ENCODE data around the gene BNIPL. TPM values are rescaled to one million over a fixed set of nuclear protein-coding genes. Genes with fewer than 3 reads are reported as not detected.
A peak's percentile ranks its signal among the peaks of the same experiment; 100 is the strongest.

The BNIPL gene
- total and polyA plus RNA-seq, 2 of the 8 experiments (the other 6 are each of a cell fraction or from before 2014, with no cell fraction given) = 2.4 to 3.3 TPM

DNA sequence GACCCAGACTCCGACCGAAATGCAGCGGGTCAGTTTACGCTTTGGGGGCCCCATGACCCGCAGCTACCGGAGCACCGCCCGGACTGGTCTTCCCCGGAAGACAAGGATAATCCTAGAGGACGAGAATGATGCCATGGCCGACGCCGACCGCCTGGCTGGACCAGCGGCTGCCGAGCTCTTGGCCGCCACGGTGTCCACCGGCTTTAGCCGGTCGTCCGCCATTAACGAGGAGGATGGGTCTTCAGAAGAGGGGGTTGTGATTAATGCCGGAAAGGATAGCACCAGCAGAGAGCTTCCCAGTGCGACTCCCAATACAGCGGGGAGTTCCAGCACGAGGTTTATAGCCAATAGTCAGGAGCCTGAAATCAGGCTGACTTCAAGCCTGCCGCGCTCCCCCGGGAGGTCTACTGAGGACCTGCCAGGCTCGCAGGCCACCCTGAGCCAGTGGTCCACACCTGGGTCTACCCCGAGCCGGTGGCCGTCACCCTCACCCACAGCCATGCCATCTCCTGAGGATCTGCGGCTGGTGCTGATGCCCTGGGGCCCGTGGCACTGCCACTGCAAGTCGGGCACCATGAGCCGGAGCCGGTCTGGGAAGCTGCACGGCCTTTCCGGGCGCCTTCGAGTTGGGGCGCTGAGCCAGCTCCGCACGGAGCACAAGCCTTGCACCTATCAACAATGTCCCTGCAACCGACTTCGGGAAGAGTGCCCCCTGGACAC lies 11.7 kb downstream of the BNIPL start (continued):
- peak; percentile 71 for TF ChIP-seq POLR2AphosphoS5 (IDR thresholded peaks at IDR 0.05; ENCODE audit: low read depth, low read length)
- TF ChIP-seq NRF1 (IDR thresholded peaks at IDR 0.05; ENCODE audit: low read depth, low read length) = no peak
- no peak for TF ChIP-seq SIX5 (IDR thresholded peaks at IDR 0.05; ENCODE audit: low read depth, low read length)
- no peak for TF ChIP-seq JUN (IDR thresholded peaks at IDR 0.05; ENCODE audit: low read depth, low read length)
- TF ChIP-seq CHD1 (IDR thresholded peaks at IDR 0.05; ENCODE audit: low read depth, low read length) = no peak
- TF ChIP-seq SP2 (IDR thresholded peaks at IDR 0.05; ENCODE audit: low read length) = no peak
- TF ChIP-seq SIRT6 (IDR thresholded peaks at IDR 0.05; ENCODE audit: low read length) = no peak
- TF ChIP-seq CBX5 (IDR thresholded peaks at IDR 0.05; ENCODE audit: low read depth, low read length) = no peak
- 0 out of 4 replicates have a peak, but pooled peaks of 1 of the 2 experiments have one; percentile 40 for TF ChIP-seq HDAC2 (IDR thresholded peaks at IDR 0.05; ENCODE audit: borderline replicate concordance in 1 of 2, low read depth in 2 of 2, low read length in 2 of 2)
- TF ChIP-seq KDM4A (IDR thresholded peaks at IDR 0.05; ENCODE audit: low read depth, low read length, severe bottlenecking) = peak; percentile 90
- no peak for TF ChIP-seq SP1 (IDR thresholded peaks at IDR 0.05; ENCODE audit: low read depth, low read length)
- no peak for TF ChIP-seq TCF12 (IDR thresholded peaks at IDR 0.05; ENCODE audit: low read depth, low read length)
- TF ChIP-seq E2F6 (IDR thresholded peaks at IDR 0.05) = peak; percentile 76
- TF ChIP-seq CEBPB (IDR thresholded peaks at IDR 0.05; ENCODE audit: low read depth, low read length) = no peak
- TF ChIP-seq GTF2F1 (IDR thresholded peaks at IDR 0.05; ENCODE audit: borderline replicate concordance, low read depth, low read length) = no peak
- no peak; the same call in 1 of the 2 replicates for TF ChIP-seq KDM1A (IDR thresholded peaks at IDR 0.05; ENCODE audit: borderline replicate concordance, low read length)
- TF ChIP-seq RNF2 (IDR thresholded peaks at IDR 0.05; ENCODE audit: borderline replicate concordance, low read depth, low read length, missing control alignments, poor library complexity, severe bottlenecking) = no peak
- TF ChIP-seq ZNF274 (IDR thresholded peaks at IDR 0.05; ENCODE audit: borderline replicate concordance, extremely low read depth, low read length) = no peak
- no peak for TF ChIP-seq MAFK (IDR thresholded peaks at IDR 0.05; ENCODE audit: low read depth, low read length)
- peak; percentile 43 for TF ChIP-seq TAF1 (IDR thresholded peaks at IDR 0.05; ENCODE audit: low read depth, low read length)
- peak; percentile 63 to 69; a peak in 2 of 4 replicates for TF ChIP-seq SIN3A (conservative IDR thresholded peaks at IDR 0.05 in 1 of 2, IDR thresholded peaks at IDR 0.05 in 1 of 2; ENCODE audit: low read depth in 1 of 2, low read length in 2 of 2)
- no peak for TF ChIP-seq NANOG (IDR thresholded peaks at IDR 0.05; ENCODE audit: insufficient read depth, low read depth, low read length, poor library complexity, severe bottlenecking)
- TF ChIP-seq HDAC6 (IDR thresholded peaks at IDR 0.05; ENCODE audit: low read depth, low read length) = no peak
- TF ChIP-seq SP4 (IDR thresholded peaks at IDR 0.05; ENCODE audit: low read length) = no peak
- peak; percentile 53 to 79 for TF ChIP-seq POLR2A (IDR thresholded peaks at IDR 0.05; ENCODE audit: control extremely low read depth in 1 of 2, low read depth in 2 of 2, low read length in 2 of 2)

Data from H1 (cell line).